HEK293 (cell line): ENCODE results near the gene TPM1.
A peak's percentile ranks its signal among the peaks of the same experiment; 100 is the strongest.

Experiments used
- CTCF ChIA-PET: fragments of 350-600 bp; formaldehyde crosslinking; extraction: SDS; loops from one replicate; lab custom pipeline; 2021; ENCODE audit warnings: antibody characterized with exemption; lab: Yijun Ruan, JAX
- POLR2A ChIA-PET: fragments of 300-600 bp; formaldehyde crosslinking; extraction: SDS; loops from one replicate; lab custom pipeline; 2020; ENCODE audit warnings: antibody characterized with exemption, inconsistent platforms; lab: Yijun Ruan, JAX
- H3K27ac ChIP-seq: fragments of 200-500 bp; sonication (Bioruptor generic); 2 replicates; pipeline ENCODE4 v1.5.1; 2014; ENCODE audit warnings: low read depth, low read length, control low read depth, inconsistent platforms; ENCODE audit errors: extremely low read depth
- H3K36me3 ChIP-seq, 2 experiments: fragments of 200-500 bp in 1 of 2; sonication (Bioruptor generic) in 1 of 2; 1 replicate in 1 of 2; 2 replicates in 1 of 2; pipeline ENCODE4 v1.5.1; 2014 to 2017; ENCODE audit warnings: inconsistent platforms in 2 of 2, low read length in 2 of 2; ENCODE audit not compliant: control insufficient read depth in 2 of 2, insufficient read depth in 1 of 2
- H3K4me1 ChIP-seq: fragments of 200-500 bp; sonication (Bioruptor generic); 2 replicates; pipeline ENCODE4 v1.5.1; 2014; ENCODE audit warnings: mild to moderate bottlenecking, low read length, inconsistent platforms; ENCODE audit not compliant: control insufficient read depth, insufficient read depth
- H3K4me3 ChIP-seq: 2 replicates; pipeline ENCODE4 v1.5.1; 2011; ENCODE audit warnings: low read depth, mild to moderate bottlenecking, control low read depth, low read length, moderate library complexity
- H3K9me3 ChIP-seq: fragments of 200-500 bp; sonication (Bioruptor generic); 2 replicates; pipeline ENCODE4 v1.5.1; 2014; ENCODE audit warnings: low read depth, low read length, inconsistent platforms; ENCODE audit not compliant: control insufficient read depth, insufficient read depth
- BCL6B ChIP-seq: fragments of 450-650 bp; formaldehyde crosslinking; IDR thresholded peaks from 2 replicates; pipeline ENCODE4 v1.5.1; 2017; ENCODE audit warnings: missing biosample characterization, missing genetic modification characterization
- FEZF1 ChIP-seq: fragments of 450-650 bp; formaldehyde crosslinking; IDR thresholded peaks from 2 replicates; pipeline ENCODE4 v1.5.1; 2016; ENCODE audit warnings: missing biosample characterization, missing genetic modification characterization
- GLI2 ChIP-seq: fragments of 450-650 bp; formaldehyde crosslinking; IDR thresholded peaks from 2 replicates; pipeline ENCODE4; 2017; ENCODE audit warnings: missing biosample characterization, missing genetic modification characterization, low read depth, borderline replicate concordance
- IKZF3 ChIP-seq: fragments of 450-650 bp; IDR thresholded peaks from 2 replicates; pipeline ENCODE4 v1.5.0; 2018; ENCODE audit warnings: missing biosample characterization, mild to moderate bottlenecking, missing genetic modification characterization, moderate library complexity
- KLF17 ChIP-seq: fragments of 450-650 bp; formaldehyde crosslinking; IDR thresholded peaks from 2 replicates; pipeline ENCODE4 v1.5.1; 2016; ENCODE audit warnings: missing biosample characterization, missing genetic modification characterization
- MZF1 ChIP-seq: fragments of 450-650 bp; formaldehyde crosslinking; IDR thresholded peaks from 2 replicates; pipeline ENCODE4 v1.5.1; 2017; ENCODE audit warnings: missing biosample characterization, missing genetic modification characterization, borderline replicate concordance
- OSR2 ChIP-seq: fragments of 450-650 bp; formaldehyde crosslinking; IDR thresholded peaks from 2 replicates; pipeline ENCODE4 v1.5.1; 2016; ENCODE audit warnings: missing biosample characterization, missing genetic modification characterization
- WT1 ChIP-seq: fragments of 450-650 bp; formaldehyde crosslinking; IDR thresholded peaks from 2 replicates; pipeline ENCODE4 v1.5.1; 2016; ENCODE audit warnings: missing biosample characterization, missing genetic modification characterization
- ZBTB20 ChIP-seq: fragments of 450-650 bp; formaldehyde crosslinking; IDR thresholded peaks from 2 replicates; pipeline ENCODE4 v1.5.1; 2016; ENCODE audit warnings: missing biosample characterization, missing genetic modification characterization
- ZIC2 ChIP-seq: fragments of 450-650 bp; formaldehyde crosslinking; IDR thresholded peaks from 2 replicates; pipeline ENCODE4 v1.5.1; 2016; ENCODE audit warnings: missing biosample characterization, missing genetic modification characterization
- ZNF10 ChIP-seq: fragments of 450-650 bp; formaldehyde crosslinking; IDR thresholded peaks from 2 replicates; pipeline ENCODE4 v1.5.1; 2017; ENCODE audit warnings: missing biosample characterization, missing genetic modification characterization
- ZNF18 ChIP-seq: fragments of 450-650 bp; formaldehyde crosslinking; IDR thresholded peaks from 2 replicates; pipeline ENCODE4 v1.5.1; 2016; ENCODE audit warnings: missing biosample characterization, missing genetic modification characterization
- ZNF2 ChIP-seq: fragments of 450-650 bp; formaldehyde crosslinking; IDR thresholded peaks from 2 replicates; pipeline ENCODE4 v1.5.1; 2016; ENCODE audit warnings: missing biosample characterization, missing genetic modification characterization
- ZNF202 ChIP-seq: fragments of 450-650 bp; formaldehyde crosslinking; IDR thresholded peaks from 2 replicates; pipeline ENCODE4 v1.5.1; 2016; ENCODE audit warnings: missing biosample characterization, missing genetic modification characterization, borderline replicate concordance
- ZNF274 ChIP-seq, 2 experiments: fragments of 200-500 bp in 1 of 2; fragments of 450-650 bp in 1 of 2; sonication (Bioruptor generic) in 1 of 2; formaldehyde crosslinking in 1 of 2; IDR thresholded peaks; 2 replicates each; pipeline versions ENCODE4 v1.5.1 to v1.6.1; 2014 to 2016; ENCODE audit warnings: borderline replicate concordance in 1 of 2, inconsistent platforms in 1 of 2, low read length in 1 of 2, missing biosample characterization in 1 of 2, missing genetic modification characterization in 1 of 2
- ZNF311 ChIP-seq: fragments of 450-650 bp; formaldehyde crosslinking; IDR thresholded peaks from 2 replicates; pipeline ENCODE4 v1.5.1; 2017; ENCODE audit warnings: missing biosample characterization, missing genetic modification characterization, borderline replicate concordance
- ZNF362 ChIP-seq: fragments of 450-650 bp; formaldehyde crosslinking; IDR thresholded peaks from 2 replicates; pipeline ENCODE4 v1.5.1; 2016; ENCODE audit warnings: missing biosample characterization, missing genetic modification characterization
- ZNF529 ChIP-seq: fragments of 450-650 bp; formaldehyde crosslinking; IDR thresholded peaks from 2 replicates; pipeline ENCODE4 v1.5.1; 2017; ENCODE audit warnings: missing genetic modification characterization, missing biosample characterization; ENCODE audit not compliant: insufficient replicate concordance
- ZNF660 ChIP-seq: fragments of 450-650 bp; IDR thresholded peaks from 2 replicates; pipeline ENCODE4 v1.5.1; 2018; ENCODE audit warnings: missing biosample characterization, mild to moderate bottlenecking, missing genetic modification characterization
- ZNF747 ChIP-seq: fragments of 450-650 bp; formaldehyde crosslinking; IDR thresholded peaks from 2 replicates; pipeline ENCODE4 v1.5.1; 2016; ENCODE audit warnings: missing biosample characterization, missing genetic modification characterization
- ZSCAN30 ChIP-seq: fragments of 450-650 bp; IDR thresholded peaks from 2 replicates; pipeline ENCODE4 v1.5.1; 2018; ENCODE audit warnings: missing biosample characterization, mild to moderate bottlenecking, missing genetic modification characterization, moderate library complexity

TPM1 gene

DNA sequence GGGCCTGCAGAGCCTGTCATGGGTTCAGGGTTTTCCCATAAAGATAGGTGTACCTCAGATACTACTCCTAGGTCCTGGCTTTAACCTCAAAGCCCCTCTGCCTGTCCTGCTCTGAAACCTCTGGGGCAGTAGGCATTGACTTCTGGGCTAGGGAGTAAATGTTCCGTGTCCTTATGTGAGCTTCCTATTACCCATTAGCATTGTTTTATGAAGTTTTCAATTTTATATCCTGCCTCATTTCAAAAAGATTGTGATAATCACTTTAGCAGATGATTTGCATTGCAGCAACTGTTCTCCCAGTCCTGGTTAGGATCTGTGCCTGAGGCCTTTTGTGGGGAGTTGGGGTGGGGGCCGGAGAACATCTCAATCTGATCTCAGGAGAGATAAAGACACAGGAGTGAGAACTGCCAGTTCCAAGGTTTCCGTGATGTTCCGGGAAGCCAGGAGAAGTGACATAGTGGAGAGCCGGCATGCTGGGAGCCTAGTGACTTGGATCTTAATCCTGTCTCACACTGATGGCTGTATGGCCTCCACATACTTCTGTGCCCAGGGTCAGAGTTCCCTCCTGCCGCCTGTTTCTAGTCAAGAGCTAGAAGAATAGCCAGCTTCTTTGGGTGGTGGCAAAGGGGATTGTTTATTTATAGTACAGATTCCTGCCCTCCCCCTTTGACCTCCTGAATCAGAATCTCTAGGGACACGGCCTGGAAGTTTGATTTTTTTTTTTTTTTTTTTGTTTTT is 10.6 kb downstream of the TPM1 start:
- H3K9me3 ChIP-seq = no peaks in the 10 kb centered on the region
- peak overlapping the region; percentile 46; the same call in 1 of the 2 replicates for H3K27ac ChIP-seq
- peaks cover 0 to 16% of the 10 kb centered on the region in 2 experiments; a peak in 1 of 3 replicates for H3K36me3 ChIP-seq
- H3K4me3 ChIP-seq = no peak overlapping the region
- no peak for TF ChIP-seq IKZF3 (tag by site-specific recombination)
- TF ChIP-seq ZNF660 (tag by site-specific recombination) = 0 out of 2 replicates have a peak, but pooled peaks have one; percentile 43
- TF ChIP-seq WT1 (tag by site-specific recombination) = peak; percentile 39; the same call in 1 of the 2 replicates
- TF ChIP-seq OSR2 (tag by site-specific recombination) = peak; percentile 65; the same call in 1 of the 2 replicates
- TF ChIP-seq ZNF18 = peak; percentile 68
- peak; percentile 60 for TF ChIP-seq ZBTB20 (tag by site-specific recombination)
- peak; percentile 53; the same call in 1 of the 2 replicates for TF ChIP-seq MZF1 (tag by site-specific recombination)
- TF ChIP-seq ZNF274 (IDR thresholded peaks at IDR 0.05; ENCODE audit: low read length) = no peak
- no peak for TF ChIP-seq ZNF274 (tag by site-specific recombination; IDR thresholded peaks at IDR 0.05; ENCODE audit: borderline replicate concordance)
- ChIA-PET CTCF (interaction anchor here (0.9 to 1.7 kb wide), 2 partner anchors 41 to 270 kb away, joined by 4 read pairs; no protein-coding TSS in a partner anchor), POLR2A (interaction anchor here (0.7 to 2.2 kb wide), 3 partner anchors 8 to 244 kb away, joined by 3 to 8 read pairs (median 4); partner anchors contain the start of gene RPS27L)
- peaks cover 43% of the 10 kb centered on the region for H3K4me1 ChIP-seq

GRCh38 chr15:63054281-63054683 is 11.7 kb downstream of the TPM1 start:
- no peak for TF ChIP-seq ZNF747 (tag by site-specific recombination)
- TF ChIP-seq, all 188 proteins: peak for 0
- Histone ChIP-seq H3K36me3 (peaks cover 4 to 27% of the 10 kb centered on the region in 2 experiments; a peak in 2 of 3 replicates), H3K9me3 (no peaks in the 10 kb centered on the region), H3K4me3 (no peak overlapping the region), H3K27ac (peak overlapping the region; percentile 22; the same call in 1 of the 2 replicates), H3K4me1 (peaks cover 43% of the 10 kb centered on the region)
- ChIA-PET POLR2A (interaction anchor here (1.0 to 2.2 kb wide), 2 partner anchors 9 to 35 kb away, joined by 5 to 8 read pairs; no protein-coding TSS in a partner anchor), CTCF (no interaction called here)

DNA sequence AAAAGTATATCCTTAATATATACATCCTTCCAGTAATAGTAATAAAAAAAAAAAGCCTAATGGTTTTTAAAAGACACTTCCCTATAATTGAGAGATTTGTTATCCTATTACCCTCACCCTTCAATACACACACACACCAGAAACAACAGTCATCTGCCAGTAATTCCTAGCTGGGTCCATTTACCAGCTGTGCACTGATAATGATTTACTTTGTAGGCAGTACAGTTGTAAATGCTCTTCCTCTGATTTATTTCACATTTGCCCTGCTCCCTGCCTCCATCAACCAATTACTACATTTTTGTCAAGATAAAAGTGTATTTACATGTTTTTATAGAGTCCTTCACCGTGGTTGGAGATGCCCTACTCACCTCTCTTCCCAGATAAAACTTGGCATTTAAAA is 12.4 kb downstream of the TPM1 start:
- H3K36me3 ChIP-seq = peaks cover 4 to 34% of the 10 kb centered on the region in 2 experiments; a peak in 2 of 3 replicates
- POLR2A ChIA-PET = interaction anchor here (1.0 to 2.2 kb wide), 2 partner anchors 10 to 34 kb away, joined by 5 to 8 read pairs; no protein-coding TSS in a partner anchor
- CTCF ChIA-PET = no interaction called here
- H3K9me3 ChIP-seq = no peaks in the 10 kb centered on the region
- H3K4me3 ChIP-seq = no peak overlapping the region
- H3K27ac ChIP-seq = no peak overlapping the region
- peaks cover 37% of the 10 kb centered on the region for H3K4me1 ChIP-seq
- no peak for TF ChIP-seq BCL6B (tag by site-specific recombination)
- peak; percentile 57; the same call in 1 of the 2 replicates for TF ChIP-seq ZNF18
- TF ChIP-seq ZNF10 (tag by site-specific recombination) = 0 out of 2 replicates have a peak, but pooled peaks have one; percentile 28
- 0 out of 2 replicates have a peak, but pooled peaks have one; percentile 7 for TF ChIP-seq GLI2 (tag by site-specific recombination)
- no peak for TF ChIP-seq ZNF529
- no peak for TF ChIP-seq ZBTB20 (tag by site-specific recombination)
- TF ChIP-seq ZNF202 (tag by site-specific recombination) = no peak
- TF ChIP-seq ZIC2 (tag by site-specific recombination) = peak; percentile 84
- TF ChIP-seq ZNF362 (tag by site-specific recombination) = no peak
- TF ChIP-seq FEZF1 (tag by site-specific recombination) = peak; percentile 91
- TF ChIP-seq IKZF3 (tag by site-specific recombination) = 0 out of 2 replicates have a peak, but pooled peaks have one; percentile 38
- TF ChIP-seq ZSCAN30 = peak; percentile 22; the same call in 1 of the 2 replicates
- 0 out of 2 replicates have a peak, but pooled peaks have one; percentile 44 for TF ChIP-seq ZNF2 (tag by site-specific recombination)
- no peak for TF ChIP-seq KLF17 (tag by site-specific recombination)
- no peak for TF ChIP-seq ZNF311
